NCI-H1092 treated with DMSO at 0.1 percent for 48 hours (cell line): ENCODE measurements around the gene PRKCA.

Experiments
- DNase-seq: peaks from one replicate; lab custom pipeline; 2025; lab: John Stamatoyannopoulos, UW

The PRKCA gene

GRCh38 chr17:66655461-66655860 is 353.0 kb downstream of the PRKCA start:
- DNase-seq = no peak

- DNase-seq = no peak
These were observed 353.4 kb downstream of the PRKCA start for GRCh38 chr17:66655861-66656260.

- DNase-seq = peak; percentile 76
These were observed 359.2 kb downstream of the PRKCA start for GRCh38 chr17:66661411-66662256.

- DNase-seq = no peak
These were observed 360.1 kb downstream of the PRKCA start for GRCh38 chr17:66662496-66662895.

GRCh38 chr17:66663041-66663606 is 360.7 kb downstream of the PRKCA start:
- no peak for DNase-seq

GRCh38 chr17:66664336-66664735 is 361.9 kb downstream of the PRKCA start:
- DNase-seq = no peak

GRCh38 chr17:66665194-66665593 is 362.8 kb downstream of the PRKCA start:
- no peak for DNase-seq

- DNase-seq = no peak
These were observed 364.7 kb downstream of the PRKCA start for GRCh38 chr17:66667090-66667489.

- DNase-seq = no peak
These were observed 365.1 kb downstream of the PRKCA start for GRCh38 chr17:66667491-66668030.

GRCh38 chr17:66670206-66670605 is 367.8 kb downstream of the PRKCA start:
- no peak for DNase-seq

GRCh38 chr17:66671156-66671555 is 368.7 kb downstream of the PRKCA start:
- no peak for DNase-seq

GRCh38 chr17:66673668-66674276 is 371.4 kb downstream of the PRKCA start:
- peak; percentile 21 for DNase-seq

- DNase-seq = no peak
These were observed 373.0 kb downstream of the PRKCA start for GRCh38 chr17:66675273-66675990.

GRCh38 chr17:66675991-66676371 is 373.6 kb downstream of the PRKCA start:
- no peak for DNase-seq

GRCh38 chr17:66676421-66676820 is 374.0 kb downstream of the PRKCA start:
- no peak for DNase-seq

GRCh38 chr17:66677201-66677981 is 375.0 kb downstream of the PRKCA start:
- DNase-seq = no peak

GRCh38 chr17:66678061-66678460 is 375.6 kb downstream of the PRKCA start:
- no peak for DNase-seq

- DNase-seq = no peak
These were observed 376.4 kb downstream of the PRKCA start for GRCh38 chr17:66678827-66679226.

- DNase-seq = no peak
These were observed 377.5 kb downstream of the PRKCA start for GRCh38 chr17:66679631-66680517.

GRCh38 chr17:66682283-66682682 is 379.9 kb downstream of the PRKCA start:
- no peak for DNase-seq
